ENCODE measurements around the gene FMNL2.

DNA sequence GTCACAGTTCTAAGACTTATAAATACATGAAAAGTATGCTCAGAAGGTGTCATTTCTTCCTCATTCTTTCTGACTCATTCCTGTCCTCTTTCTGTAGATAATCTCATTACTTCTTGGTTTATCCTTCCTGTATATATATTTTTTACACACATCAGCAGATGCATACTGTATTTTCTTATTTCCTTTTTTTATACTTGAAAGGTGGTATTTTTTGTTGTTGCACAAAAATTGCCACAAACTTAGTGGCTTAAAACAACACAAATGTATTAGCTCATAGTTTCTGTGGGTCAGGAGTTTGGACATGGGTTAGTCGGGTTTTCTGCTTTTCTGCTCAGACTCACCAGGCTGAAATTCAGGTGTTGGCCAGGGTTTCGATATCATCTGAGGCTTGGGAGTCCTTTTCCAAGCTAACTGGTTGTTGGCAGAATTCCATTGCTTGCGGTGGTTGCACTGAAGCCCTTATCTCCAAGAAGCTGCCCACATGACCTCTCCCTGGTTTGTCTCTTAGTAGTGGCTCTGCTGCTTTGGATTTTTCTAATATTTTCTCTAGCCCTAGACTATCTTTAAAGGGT is 162.6 kb downstream of the FMNL2 start:
- TF ChIP-seq EP300 (IDR thresholded peaks at IDR 0.05): no peak
- TF ChIP-seq POLR2A (IDR thresholded peaks at IDR 0.05): no peak

Measured in stomach (tissue), 4 donors.